B cell (primary cell): Measurements from ENCODE around the gene CAMK2D. TPM values are rescaled to one million over a fixed set of nuclear protein-coding genes. Genes with fewer than 3 reads are reported as not detected.

Experiments used
- ATAC-seq: fragments of 200-7000 bp; cut with Tn5 transposase; one replicate; pipeline ENCODE4 v1.10.0; 2021; ENCODE audit warnings: low read depth, mild to moderate bottlenecking, moderate number of reproducible peaks, moderate library complexity
- CTCF ChIA-PET: fragments of 350-600 bp; sonication (Branson Sonifier 250); formaldehyde crosslinking; loops from one replicate; lab custom pipeline; 2021; ENCODE audit warnings: antibody characterized with exemption, inconsistent platforms; lab: Charles Lee
- POLR2A ChIA-PET: fragments of 350-600 bp; sonication (Branson Sonifier 250); formaldehyde crosslinking; loops from one replicate; lab custom pipeline; 2021; ENCODE audit warnings: antibody characterized with exemption; lab: Charles Lee
- DNase-seq: peaks from one replicate; pipeline ENCODE4 v3.0.0; 2013
- H2AFZ ChIP-seq: 2 replicates; pipeline ENCODE4 v1.6.1; 2012; ENCODE audit warnings: mild to moderate bottlenecking, low read depth, low read length; ENCODE audit not compliant: insufficient read depth, poor library complexity, severe bottlenecking
- H3K27ac ChIP-seq, 2 donors: 1 replicate in 1 of 2; 2 replicates in 1 of 2; pipeline ENCODE4 v1.5.1; 2012 to 2013; ENCODE audit warnings: low read length in 2 of 2, mild to moderate bottlenecking in 2 of 2, moderate library complexity in 1 of 2
- H3K27me3 ChIP-seq, 4 experiments: fragments of 200-600 bp in 1 of 4; sonication (generic) in 1 of 4; replicated peaks in 1 of 4; 1 replicate in 2 of 4; 2 replicates in 2 of 4; pipeline versions ENCODE4 v1.6.1 to v1.7.0; 2013 to 2016; ENCODE audit warnings: low read length in 3 of 4, mild to moderate bottlenecking in 2 of 4, mixed read lengths in 1 of 4, moderate library complexity in 1 of 4; ENCODE audit not compliant: insufficient read depth in 4 of 4, control insufficient read depth in 3 of 4; ENCODE audit errors: control extremely low read depth in 1 of 4
- H3K36me3 ChIP-seq, 2 experiments: replicated peaks in 1 of 2; 1 replicate in 1 of 2; 2 replicates in 1 of 2; pipeline versions ENCODE4 v1.6.1 to v1.7.1; 2013; ENCODE audit warnings: low read length in 1 of 2; ENCODE audit not compliant: insufficient read depth in 2 of 2, control insufficient read depth in 1 of 2; ENCODE audit errors: control extremely low read depth in 1 of 2, extremely low read depth in 1 of 2
- H3K4me1 ChIP-seq, 2 donors: fragments of 200-600 bp in 1 of 2; sonication (generic) in 1 of 2; 1 replicate in 1 of 2; 2 replicates in 1 of 2; pipeline versions ENCODE4 v1.5.1 to v1.6.1; 2013 to 2017; ENCODE audit warnings: low read length in 2 of 2; ENCODE audit not compliant: control insufficient read depth in 2 of 2, insufficient read depth in 2 of 2
- H3K4me2 ChIP-seq: replicated peaks from 2 replicates; pipeline ENCODE3; 2012; ENCODE audit warnings: mild to moderate bottlenecking, low read depth, low read length; ENCODE audit not compliant: poor library complexity, severe bottlenecking
- H3K4me3 ChIP-seq, 5 experiments: fragments of 200-600 bp in 1 of 5; sonication (generic) in 1 of 5; 1 replicate in 3 of 5; 2 replicates in 2 of 5; pipeline versions ENCODE4 v1.5.1 to v1.7.0; 2011 to 2016; ENCODE audit warnings: low read length in 4 of 5, mild to moderate bottlenecking in 4 of 5, low read depth in 2 of 5, control low read depth in 1 of 5, moderate library complexity in 1 of 5; ENCODE audit not compliant: insufficient read depth in 1 of 5; ENCODE audit errors: control extremely low read depth in 1 of 5, extremely low read depth in 1 of 5
- H3K79me2 ChIP-seq: fragments of 200-600 bp; sonication (generic); one replicate; pipeline ENCODE4 v1.6.0; 2016; ENCODE audit warnings: low read length; ENCODE audit not compliant: control insufficient read depth, insufficient read depth
- H3K9ac ChIP-seq: fragments of 200-600 bp; sonication (generic); 2 replicates; pipeline ENCODE4 v1.6.1; 2017; ENCODE audit warnings: mild to moderate bottlenecking, low read length, moderate library complexity
- H3K9me3 ChIP-seq, 3 donors: one replicate each; pipeline versions ENCODE4 v1.6.1 to v1.7.1; 2013; ENCODE audit warnings: low read length in 2 of 3; ENCODE audit not compliant: control insufficient read depth in 2 of 3, insufficient read depth in 1 of 3; ENCODE audit errors: control extremely low read depth in 1 of 3
- H4K20me1 ChIP-seq: 2 replicates; pipeline ENCODE4 v1.6.0; 2012; ENCODE audit warnings: mild to moderate bottlenecking, low read length; ENCODE audit not compliant: insufficient read depth, control insufficient read depth, poor library complexity, severe bottlenecking
- H3K27ac Mint-ChIP-seq: one replicate; pipeline ENCODE4 v1.8.0; 2021; ENCODE audit warnings: mixed read lengths
- H3K27me3 Mint-ChIP-seq: one replicate; pipeline ENCODE4 v1.8.0; 2021; ENCODE audit warnings: mixed read lengths
- H3K4me1 Mint-ChIP-seq: one replicate; pipeline ENCODE4 v1.8.0; 2021; ENCODE audit warnings: mixed read lengths
- H3K4me3 Mint-ChIP-seq: one replicate; pipeline ENCODE4 v1.8.0; 2021; ENCODE audit warnings: mixed read lengths
- H3K9me3 Mint-ChIP-seq: one replicate; pipeline ENCODE4 v1.8.0; 2022; ENCODE audit warnings: mixed read lengths; ENCODE audit not compliant: insufficient read depth
- EZH2 ChIP-seq: IDR thresholded peaks from 2 replicates; pipeline ENCODE4 v1.6.1; 2012; ENCODE audit warnings: borderline replicate concordance, low read depth, mild to moderate bottlenecking, moderate library complexity, low read length; ENCODE audit not compliant: insufficient read depth, poor library complexity, severe bottlenecking
- WGBS: methylation state at CpG from one replicate; pipeline ENCODE4 v1.1.5; 2013; ENCODE audit warnings: missing lambda C conversion rate; ENCODE audit not compliant: insufficient coverage; 5-methylcytosine and 5-hydroxymethylcytosine counted together
- intact Hi-C: fragments of 100-400 bp; cut with micrococcal nuclease; formaldehyde crosslinking; loops from one replicate; pipeline ENCODE4 v1.10.0; 2022
- polyA plus RNA-seq: library from polyadenylated mRNA; depleted of rRNA; stranded (reverse); fragments of >200 nt; gene quantifications from 2 replicates; pipeline ENCODE4 v1.2.3, GENCODE V29; 2012
- total RNA-seq, 2 donors: library from RNA; stranded (reverse); fragments of 120-200 nt in 1 of 2; gene quantifications; 1 replicate in 1 of 2; 2 replicates in 1 of 2; pipeline versions ENCODE4 v1.2.3 to v1.2.4, GENCODE V29; 2013 to 2022
- TF ChIP-seq, protein P1 (sequence below): fragments of 200-600 bp; IDR thresholded peaks from one replicate; pipeline ENCODE4 v1.8.0; 2022; ENCODE audit warnings: antibody characterized with exemption, mild to moderate bottlenecking

The CAMK2D gene
- total and polyA plus RNA-seq, 2 donors (not counting 1 experiment from before 2014, with no cell fraction given): 26.3 to 57.0 TPM

DNA sequence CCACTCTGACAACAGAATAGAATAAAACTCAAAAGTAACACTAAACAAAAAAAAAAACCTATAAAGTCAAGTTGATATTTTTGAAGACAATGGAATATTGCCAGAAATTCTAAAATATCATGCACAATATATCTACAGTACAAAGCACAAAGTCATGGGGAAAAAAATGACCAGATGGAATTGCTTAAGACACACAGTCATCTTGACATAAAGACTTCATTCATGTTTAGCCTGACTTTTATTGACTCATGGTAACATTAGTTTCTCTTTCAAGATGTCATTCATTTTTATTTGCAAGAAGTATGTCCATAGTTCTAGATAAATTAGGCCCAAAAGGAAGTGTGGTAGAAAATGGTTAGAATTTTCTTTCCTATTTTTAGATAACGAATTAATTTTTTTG is 259.1 kb downstream of the CAMK2D start:
- no peaks in the 10 kb centered on the region for H3K27me3 ChIP-seq
- ChIA-PET CTCF (no interaction called here), POLR2A (no interaction called here)
- H3K9me3 ChIP-seq: no peaks in the 10 kb centered on the region
- no peak overlapping the region for H3K27ac ChIP-seq
- Mint-ChIP-seq H3K27me3 (no peaks in the 10 kb centered on the region), H3K27ac (no peak overlapping the region), H3K9me3 (peaks cover 3% of the 10 kb centered on the region), H3K4me1 (no peaks in the 10 kb centered on the region), H3K4me3 (no peak overlapping the region)
- no peak overlapping the region for H3K9ac ChIP-seq
- intact Hi-C loops: loop anchor here (1.0 kb wide), 1 partner anchor 12 kb away; no protein-coding TSS in a partner anchor
- no peak overlapping the region for H2AFZ ChIP-seq
- ATAC-seq (no peak), DNase-seq (no peak)
- H3K4me2 ChIP-seq: no peak overlapping the region
- no peaks in the 10 kb centered on the region for H3K79me2 ChIP-seq
- no peaks in the 10 kb centered on the region for H3K4me1 ChIP-seq
- H3K36me3 ChIP-seq: peaks cover 8 to 45% of the 10 kb centered on the region in 2 experiments
- WGBS: 100% methylated on average over 1 of the region's 1 CpG
- no peaks in the 10 kb centered on the region for H4K20me1 ChIP-seq
- H3K4me3 ChIP-seq: no peak overlapping the region
- TF ChIP-seq EZH2: no peak
- TF ChIP-seq, protein P1, sequence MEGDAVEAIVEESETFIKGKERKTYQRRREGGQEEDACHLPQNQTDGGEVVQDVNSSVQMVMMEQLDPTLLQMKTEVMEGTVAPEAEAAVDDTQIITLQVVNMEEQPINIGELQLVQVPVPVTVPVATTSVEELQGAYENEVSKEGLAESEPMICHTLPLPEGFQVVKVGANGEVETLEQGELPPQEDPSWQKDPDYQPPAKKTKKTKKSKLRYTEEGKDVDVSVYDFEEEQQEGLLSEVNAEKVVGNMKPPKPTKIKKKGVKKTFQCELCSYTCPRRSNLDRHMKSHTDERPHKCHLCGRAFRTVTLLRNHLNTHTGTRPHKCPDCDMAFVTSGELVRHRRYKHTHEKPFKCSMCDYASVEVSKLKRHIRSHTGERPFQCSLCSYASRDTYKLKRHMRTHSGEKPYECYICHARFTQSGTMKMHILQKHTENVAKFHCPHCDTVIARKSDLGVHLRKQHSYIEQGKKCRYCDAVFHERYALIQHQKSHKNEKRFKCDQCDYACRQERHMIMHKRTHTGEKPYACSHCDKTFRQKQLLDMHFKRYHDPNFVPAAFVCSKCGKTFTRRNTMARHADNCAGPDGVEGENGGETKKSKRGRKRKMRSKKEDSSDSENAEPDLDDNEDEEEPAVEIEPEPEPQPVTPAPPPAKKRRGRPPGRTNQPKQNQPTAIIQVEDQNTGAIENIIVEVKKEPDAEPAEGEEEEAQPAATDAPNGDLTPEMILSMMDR: no peak

GRCh38 chr4:113500424-113500823 is 261.1 kb downstream of the CAMK2D start:
- Histone ChIP-seq H3K9ac (no peak overlapping the region), H3K4me1 (no peaks in the 10 kb centered on the region), H3K27me3 (no peaks in the 10 kb centered on the region), H3K4me3 (no peak overlapping the region), H3K79me2 (no peaks in the 10 kb centered on the region), H3K27ac (no peak overlapping the region), H4K20me1 (no peaks in the 10 kb centered on the region), H3K36me3 (peaks cover 15 to 54% of the 10 kb centered on the region in 2 experiments), H3K4me2 (no peak overlapping the region), H3K9me3 (peaks cover 0 to 5% (median 0%) of the 10 kb centered on the region in 3 donors), H2AFZ (no peak overlapping the region)
- Mint-ChIP-seq H3K27ac (no peak overlapping the region), H3K4me3 (no peak overlapping the region), H3K4me1 (no peaks in the 10 kb centered on the region), H3K9me3 (peaks cover 7% of the 10 kb centered on the region), H3K27me3 (no peaks in the 10 kb centered on the region)
- WGBS: 100% methylated on average over 2 of the region's 4 CpGs
- intact Hi-C loops: no loop called here
- POLR2A ChIA-PET: no interaction called here
- no peak for TF ChIP-seq EZH2
- TF ChIP-seq, protein P1: no peak
- CTCF ChIA-PET: interaction anchor here (0.6 kb wide), 1 partner anchor 188 kb away, joined by 3 read pairs; no protein-coding TSS in a partner anchor
- DNase-seq: no peak
- ATAC-seq: no peak
